Measurements from ENCODE around the gene ILKAP. TPM values are rescaled to one million over a fixed set of nuclear protein-coding genes. Genes with fewer than 3 reads are reported as not detected.

The ILKAP gene
- total and polyA plus RNA-seq, 2 of the 4 experiments (the other 2 are of a cell fraction): 13.3 to 44.2 TPM

DNA sequence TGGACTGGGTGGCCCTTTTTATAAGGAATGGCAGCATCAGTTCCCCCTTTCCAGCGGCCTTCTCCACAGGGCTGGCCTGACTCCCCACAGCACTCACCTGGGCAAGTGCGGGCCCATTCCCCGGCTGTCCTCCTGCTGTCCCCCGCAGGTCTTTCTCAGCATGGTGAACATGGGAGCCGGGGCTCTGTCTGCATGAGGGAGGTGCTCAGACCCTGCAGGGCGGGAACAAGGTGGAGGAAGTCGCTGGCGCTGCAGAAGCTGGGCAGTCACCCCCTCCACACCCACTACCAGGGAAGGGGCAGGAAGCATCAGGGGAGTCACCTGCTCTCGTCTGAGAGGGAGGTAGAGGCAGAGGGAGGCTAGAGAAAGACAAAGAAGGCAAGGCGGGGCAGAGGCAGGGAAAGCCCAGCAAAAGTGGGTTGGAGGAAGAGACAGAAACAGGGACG, 24.1 kb upstream of the ILKAP start:
- no peak overlapping the region for H2BK15ac ChIP-seq (ENCODE audit: low read depth, low read length)
- H3K18ac ChIP-seq (ENCODE audit: low read depth, low read length): no peak overlapping the region
- BruUV-seq (replicated peaks): no TSS peak
- H2AFZ ChIP-seq (replicated peaks; ENCODE audit: low read length, poor library complexity): no peak overlapping the region
- WGBS, 2 experiments (ENCODE audit: extremely low coverage in 2 of 2, insufficient read length in 1 of 2): 84% methylated on average over 3 of the region's 11 CpGs; no CpG with 5 or more reads in 1 of the 2 experiments
- no peak overlapping the region for H3K4ac ChIP-seq (ENCODE audit: low read depth, low read length)
- no peaks in the 10 kb centered on the region for H4K20me1 ChIP-seq (ENCODE audit: insufficient read depth, low read length)
- H3K4me1 ChIP-seq (ENCODE audit: control insufficient read depth, insufficient read depth, low read length): 0 out of 2 replicates have a peak, but pooled peaks cover 2% of the 10 kb centered on the region
- H2BK120ac ChIP-seq (ENCODE audit: low read depth, low read length): no peak overlapping the region
- no peak overlapping the region for H4K91ac ChIP-seq (ENCODE audit: insufficient read depth, low read depth, low read length)
- no peak for ATAC-seq (ENCODE audit: low read depth)
- ChIA-PET POLR2A (ENCODE audit: unreplicated experiment) (no interaction called here), CTCF (no interaction called here)
- H4K5ac ChIP-seq (ENCODE audit: low read depth, low read length): no peak overlapping the region
- no peaks in the 10 kb centered on the region for H3K9me3 ChIP-seq (ENCODE audit: control insufficient read depth, insufficient read depth, low read length)
- no peak overlapping the region for H2BK20ac ChIP-seq (ENCODE audit: low read depth, low read length)
- peaks cover 32% of the 10 kb centered on the region for H3K27me3 ChIP-seq (ENCODE audit: control insufficient read depth, insufficient read depth, low read length)
- H3K27ac ChIP-seq (ENCODE audit: insufficient read depth, low read length): no peak overlapping the region
- H3K9me1 ChIP-seq (ENCODE audit: insufficient read depth, low read length): no peaks in the 10 kb centered on the region
- no peak overlapping the region for H3K4me2 ChIP-seq (ENCODE audit: low read depth, low read length)
- no peak overlapping the region for H3K14ac ChIP-seq (replicated peaks; ENCODE audit: low read depth, low read length)
- no peak overlapping the region for H3K23ac ChIP-seq (ENCODE audit: low read depth, low read length)
- H3K36me3 ChIP-seq (ENCODE audit: control insufficient read depth, insufficient read depth, low read length): no peaks in the 10 kb centered on the region
- H4K8ac ChIP-seq (ENCODE audit: low read depth in 2 of 2, low read length in 2 of 2): no peak overlapping the region
- intact Hi-C loops (cut with micrococcal nuclease) (no loop called here), dilution Hi-C loops (cut with HindIII; ENCODE audit: low sequenced_read_pairs, unreplicated experiment) (no loop called here), in situ Hi-C loops (cut with MboI; ENCODE audit: low sequenced_read_pairs) (no loop called here)
- H2AK9ac ChIP-seq (replicated peaks; ENCODE audit: low read depth, low read length, poor library complexity): no peak overlapping the region
- H3K79me1 ChIP-seq (ENCODE audit: low read depth in 1 of 2, low read length in 2 of 2): no peaks in the 10 kb centered on the region
- H2AK5ac ChIP-seq (ENCODE audit: low read depth, low read length): no peak overlapping the region
- no peak overlapping the region for H2BK5ac ChIP-seq (ENCODE audit: low read depth, low read length, poor library complexity, severe bottlenecking)
- no peak overlapping the region for H3K56ac ChIP-seq (ENCODE audit: extremely low read depth, insufficient read depth, low read length)
- no peak for DNase-seq
- TF ChIP-seq CTCF (conservative IDR thresholded peaks at IDR 0.05; ENCODE audit: low read depth, low read length): no peak
- H3K4me3 ChIP-seq (ENCODE audit: insufficient read depth, low read depth, low read length): no peak overlapping the region
- no peak overlapping the region for H3K9ac ChIP-seq (ENCODE audit: low read depth, low read length)
